ENCODE measurements around the gene CLEC1A. TPM values are rescaled to one million over a fixed set of nuclear protein-coding genes. Genes with fewer than 3 reads are reported as not detected.

The CLEC1A gene
- polyA plus RNA-seq, 1 of the 3 experiments (the other 2 are of a cell fraction) = not detected

- no peaks in the 10 kb centered on the region for H3K9me2 ChIP-seq
- H3F3A ChIP-seq (replicated peaks; ENCODE audit: insufficient read depth) = no peaks in the 10 kb centered on the region
- H3K4me1 ChIP-seq (ENCODE audit: control insufficient read depth in 1 of 2, insufficient read depth in 2 of 2, low read depth in 1 of 2, low read length in 1 of 2) = no peaks in the 10 kb centered on the region
- CTCF ChIA-PET = interaction anchor here (1.3 kb wide), 1 partner anchor 108 kb away, joined by 3 read pairs; no protein-coding TSS in a partner anchor
- no peak for DNase-seq
- no peak overlapping the region for H3K4me2 ChIP-seq
- POLR2A ChIA-PET = no interaction called here
- H3K27ac ChIP-seq (ENCODE audit: low read depth in 2 of 2, low read length in 1 of 2) = no peak overlapping the region
- no peak overlapping the region for H2AFZ ChIP-seq (ENCODE audit: low read depth)
- H3K9ac ChIP-seq = no peak overlapping the region
- H3K9me3 ChIP-seq = no peaks in the 10 kb centered on the region
- 31% methylated on average over 5 of the region's 5 CpGs for WGBS (ENCODE audit: low lambda C conversion rate)
- no peak for TF ChIP-seq USF1 (IDR thresholded peaks at IDR 0.05; ENCODE audit: borderline replicate concordance, low read depth)
- no peak for TF ChIP-seq JUND (IDR thresholded peaks at IDR 0.05)
- no peak for TF ChIP-seq YY1 (IDR thresholded peaks at IDR 0.05; ENCODE audit: low read depth)
- TF ChIP-seq SIN3A (IDR thresholded peaks at IDR 0.05; ENCODE audit: borderline replicate concordance, low read depth, low read length) = no peak
- no peak for TF ChIP-seq RCOR1 (IDR thresholded peaks at IDR 0.05; ENCODE audit: low read length)
- no peak for TF ChIP-seq RFX5 (IDR thresholded peaks at IDR 0.05; ENCODE audit: low read length)
- no peak for TF ChIP-seq CHD2 (IDR thresholded peaks at IDR 0.05; ENCODE audit: low read length, partially characterized antibody)
- no peak for TF ChIP-seq NFIC (IDR thresholded peaks at IDR 0.05; ENCODE audit: borderline replicate concordance)
- TF ChIP-seq MAX (IDR thresholded peaks at IDR 0.05; ENCODE audit: low read depth) = no peak
- TF ChIP-seq TAF1 (IDR thresholded peaks at IDR 0.05; ENCODE audit: borderline replicate concordance, low read depth, low read length) = no peak
- TF ChIP-seq EP300 (IDR thresholded peaks at IDR 0.05; ENCODE audit: borderline replicate concordance in 1 of 2, low read depth in 1 of 2, low read length in 1 of 2) = no peak
- no peak for TF ChIP-seq RXRA (IDR thresholded peaks at IDR 0.05; ENCODE audit: borderline replicate concordance, low read depth)
- TF ChIP-seq NRF1 (IDR thresholded peaks at IDR 0.05; ENCODE audit: low read depth, low read length) = no peak
- no peak for TF ChIP-seq USF2 (IDR thresholded peaks at IDR 0.05; ENCODE audit: borderline replicate concordance, low read depth, low read length)
- TF ChIP-seq CTCF (IDR thresholded peaks at IDR 0.05) = no peak
- no peaks in the 10 kb centered on the region for H4K20me1 ChIP-seq (ENCODE audit: insufficient read depth)
- no peaks in the 10 kb centered on the region for H3K27me3 ChIP-seq (ENCODE audit: insufficient read depth)
- H3K79me2 ChIP-seq (ENCODE audit: insufficient read depth) = no peaks in the 10 kb centered on the region
- no peaks in the 10 kb centered on the region for H3K36me3 ChIP-seq (replicated peaks in 1 of 2; ENCODE audit: control insufficient read depth in 1 of 2, insufficient read depth in 2 of 2, low read length in 1 of 2)
- H3K4me3 ChIP-seq (ENCODE audit: low read depth in 2 of 2, low read length in 1 of 2) = no peak overlapping the region
Observed at GRCh38 chr12:10031771-10032175, 67.0 kb downstream of the CLEC1A start.

GRCh38 chr12:10031321-10031720, 67.5 kb downstream of the CLEC1A start:
- no peaks in the 10 kb centered on the region for H3K9me3 ChIP-seq
- no peak overlapping the region for H3K9ac ChIP-seq
- POLR2A ChIA-PET = no interaction called here
- H3K4me2 ChIP-seq = no peak overlapping the region
- DNase-seq = no peak
- H3K36me3 ChIP-seq (replicated peaks in 1 of 2; ENCODE audit: control insufficient read depth in 1 of 2, insufficient read depth in 2 of 2, low read length in 1 of 2) = no peaks in the 10 kb centered on the region
- no peaks in the 10 kb centered on the region for H3K27me3 ChIP-seq (ENCODE audit: insufficient read depth)
- 9% methylated on average over 4 of the region's 4 CpGs for WGBS (ENCODE audit: low lambda C conversion rate)
- no peaks in the 10 kb centered on the region for H3F3A ChIP-seq (replicated peaks; ENCODE audit: insufficient read depth)
- H4K20me1 ChIP-seq (ENCODE audit: insufficient read depth) = no peaks in the 10 kb centered on the region
- H3K4me3 ChIP-seq (ENCODE audit: low read depth in 2 of 2, low read length in 1 of 2) = no peak overlapping the region
- no peak overlapping the region for H2AFZ ChIP-seq (ENCODE audit: low read depth)
- no peaks in the 10 kb centered on the region for H3K9me2 ChIP-seq
- CTCF ChIA-PET = interaction anchor here (1.3 kb wide), 1 partner anchor 109 kb away, joined by 3 read pairs; no protein-coding TSS in a partner anchor
- H3K4me1 ChIP-seq (ENCODE audit: control insufficient read depth in 1 of 2, insufficient read depth in 2 of 2, low read depth in 1 of 2, low read length in 1 of 2) = no peaks in the 10 kb centered on the region
- no peak overlapping the region; a peak in 1 of 4 replicates for H3K27ac ChIP-seq (ENCODE audit: low read depth in 2 of 2, low read length in 1 of 2)
- H3K79me2 ChIP-seq (ENCODE audit: insufficient read depth) = no peaks in the 10 kb centered on the region
- no peak for TF ChIP-seq POLR2AphosphoS5 (IDR thresholded peaks at IDR 0.05; ENCODE audit: low read depth, low read length)
- TF ChIP-seq YY1 (IDR thresholded peaks at IDR 0.05; ENCODE audit: low read depth) = no peak
- no peak for TF ChIP-seq MXI1 (IDR thresholded peaks at IDR 0.05; ENCODE audit: low read depth, low read length)
- no peak for TF ChIP-seq PBX3 (IDR thresholded peaks at IDR 0.05)
- TF ChIP-seq REST (IDR thresholded peaks at IDR 0.05; ENCODE audit: low read depth, low read length) = no peak
